DND-41 (cell line): Measurements from ENCODE around the gene MAPKAPK2.

Source experiments
- ATAC-seq: fragments of 200-7000 bp; cut with Tn5 transposase; 3 replicates; pipeline ENCODE4 v1.9.1; 2021; ENCODE audit warnings: low read depth; ENCODE audit not compliant: insufficient read depth
- DNase-seq: peaks from one replicate; pipeline ENCODE4 v3.0.0-alpha.2; 2020
- H2AFZ ChIP-seq: 2 replicates; pipeline ENCODE4 v1.6.0; 2012; ENCODE audit warnings: low read depth, low read length
- H3K27ac ChIP-seq: 2 replicates; pipeline ENCODE4 v1.5.1; 2012; ENCODE audit warnings: low read length, inconsistent platforms
- H3K27me3 ChIP-seq: fragments of 200-600 bp; sonication (generic); 2 replicates; pipeline ENCODE4 v1.6.0; 2012; ENCODE audit warnings: low read length, mild to moderate bottlenecking, inconsistent platforms; ENCODE audit not compliant: insufficient read depth, poor library complexity
- H3K36me3 ChIP-seq: 2 replicates; pipeline ENCODE4 v1.5.1; 2012; ENCODE audit warnings: low read length, inconsistent platforms; ENCODE audit not compliant: insufficient read depth
- H3K4me1 ChIP-seq: 2 replicates; pipeline ENCODE4 v1.5.1; 2012; ENCODE audit warnings: mild to moderate bottlenecking, low read length; ENCODE audit not compliant: insufficient read depth
- H3K4me2 ChIP-seq: 2 replicates; pipeline ENCODE4 v1.6.0; 2012; ENCODE audit warnings: mild to moderate bottlenecking, moderate library complexity, low read length, inconsistent platforms; ENCODE audit not compliant: insufficient read depth
- H3K4me3 ChIP-seq, 2 experiments: fragments of 200-600 bp in 1 of 2; shearing (Covaris generic) in 1 of 2; 2 replicates each; pipeline ENCODE4 v1.5.1; 2012 to 2016; ENCODE audit warnings: inconsistent platforms in 2 of 2, low read length in 2 of 2, mild to moderate bottlenecking in 2 of 2, low read depth in 1 of 2, moderate library complexity in 1 of 2
- H3K79me2 ChIP-seq: 2 replicates; pipeline ENCODE4 v1.6.0; 2012; ENCODE audit warnings: low read length, inconsistent platforms; ENCODE audit not compliant: insufficient read depth
- H3K9ac ChIP-seq: 2 replicates; pipeline ENCODE4 v1.6.0; 2012; ENCODE audit warnings: low read depth, mild to moderate bottlenecking, inconsistent platforms, low read length, moderate library complexity
- H3K9me3 ChIP-seq: 2 replicates; pipeline ENCODE4 v1.5.1; 2012; ENCODE audit warnings: low read length, moderate library complexity, mild to moderate bottlenecking, inconsistent platforms; ENCODE audit not compliant: insufficient read depth, severe bottlenecking
- H4K20me1 ChIP-seq: 2 replicates; pipeline ENCODE4 v1.6.0; 2012; ENCODE audit warnings: low read length; ENCODE audit not compliant: insufficient read depth
- CTCF ChIP-seq: IDR thresholded peaks from 2 replicates; pipeline ENCODE4 v1.5.1; 2012; ENCODE audit warnings: borderline replicate concordance, low read length, moderate library complexity, mild to moderate bottlenecking; ENCODE audit not compliant: poor library complexity, severe bottlenecking; ENCODE audit errors: extremely low read depth
- EZH2 ChIP-seq: IDR thresholded peaks from 3 replicates; pipeline ENCODE4 v1.6.1; 2012; ENCODE audit warnings: borderline replicate concordance, low read depth, mild to moderate bottlenecking, moderate library complexity, low read length, inconsistent platforms; ENCODE audit not compliant: severe bottlenecking

MAPKAPK2 gene

GRCh38 chr1:206702260-206702659 lies 17.6 kb downstream of the MAPKAPK2 start:
- Histone ChIP-seq H3K4me1 (no peaks in the 10 kb centered on the region), H4K20me1 (peaks cover 75% of the 10 kb centered on the region), H3K4me3 (no peak overlapping the region), H3K27me3 (no peaks in the 10 kb centered on the region), H3K27ac (no peak overlapping the region), H2AFZ (no peak overlapping the region), H3K79me2 (peaks cover 59% of the 10 kb centered on the region), H3K4me2 (no peak overlapping the region), H3K36me3 (0 out of 2 replicates have a peak, but pooled peaks cover 3% of the 10 kb centered on the region), H3K9ac (no peak overlapping the region), H3K9me3 (no peaks in the 10 kb centered on the region)
- no peak for ATAC-seq
- no peak for DNase-seq
- TF ChIP-seq CTCF (no peak), EZH2 (no peak)

GRCh38 chr1:206702803-206703202 lies 18.1 kb downstream of the MAPKAPK2 start:
- peaks cover 64% of the 10 kb centered on the region for H3K79me2 ChIP-seq
- H3K9me3 ChIP-seq: no peaks in the 10 kb centered on the region
- no peaks in the 10 kb centered on the region for H3K27me3 ChIP-seq
- H4K20me1 ChIP-seq: peaks cover 79% of the 10 kb centered on the region
- 0 out of 2 replicates have a peak, but pooled peaks cover 1% of the 10 kb centered on the region for H3K36me3 ChIP-seq
- no peak overlapping the region for H3K9ac ChIP-seq
- DNase-seq: no peak
- no peak overlapping the region for H3K4me3 ChIP-seq
- no peak overlapping the region for H2AFZ ChIP-seq
- no peak for ATAC-seq
- no peaks in the 10 kb centered on the region for H3K4me1 ChIP-seq
- TF ChIP-seq CTCF (no peak), EZH2 (no peak)
- no peak overlapping the region for H3K27ac ChIP-seq
- H3K4me2 ChIP-seq: no peak overlapping the region

GRCh38 chr1:206703661-206704060 lies 19.0 kb downstream of the MAPKAPK2 start:
- DNase-seq (peak; percentile 31), ATAC-seq (peak; percentile 71)
- H3K79me2 ChIP-seq: peaks cover 66% of the 10 kb centered on the region
- TF ChIP-seq CTCF (no peak), EZH2 (no peak)
- no peak overlapping the region for H2AFZ ChIP-seq
- H3K9ac ChIP-seq: no peak overlapping the region
- no peaks in the 10 kb centered on the region for H3K27me3 ChIP-seq
- no peaks in the 10 kb centered on the region for H3K4me1 ChIP-seq
- H3K36me3 ChIP-seq: no peaks in the 10 kb centered on the region
- peaks cover 81% of the 10 kb centered on the region for H4K20me1 ChIP-seq
- no peak overlapping the region for H3K4me3 ChIP-seq
- H3K9me3 ChIP-seq: no peaks in the 10 kb centered on the region
- H3K4me2 ChIP-seq: no peak overlapping the region
- no peak overlapping the region for H3K27ac ChIP-seq

GRCh38 chr1:206704226-206704625 lies 19.5 kb downstream of the MAPKAPK2 start:
- no peak for TF ChIP-seq EZH2
- TF ChIP-seq CTCF: no peak

More at GRCh38 chr1:206704226-206704625, 19.5 kb downstream of the MAPKAPK2 start:
- ATAC-seq (no peak), DNase-seq (no peak)
- Histone ChIP-seq H3K27me3 (no peaks in the 10 kb centered on the region), H2AFZ (no peak overlapping the region), H3K79me2 (peaks cover 65% of the 10 kb centered on the region), H3K9me3 (no peaks in the 10 kb centered on the region), H3K36me3 (no peaks in the 10 kb centered on the region), H4K20me1 (peaks cover 78% of the 10 kb centered on the region), H3K9ac (no peak overlapping the region), H3K27ac (no peak overlapping the region), H3K4me2 (no peak overlapping the region), H3K4me1 (no peaks in the 10 kb centered on the region), H3K4me3 (no peak overlapping the region)
